A549 (cell line): ENCODE measurements around the gene UFSP1. TPM values are rescaled to one million over a fixed set of nuclear protein-coding genes. Genes with fewer than 3 reads are reported as not detected.

Source experiments
- ATAC-seq, 2 experiments: fragments of 200-7000 bp in 1 of 2; fragments of >200 bp in 1 of 2; cut with Nextera tagmentation in 1 of 2; cut with Tn5 transposase in 1 of 2; 3 replicates each; pipeline versions ENCODE4 v1.8.0 to v1.9.1; 2018 to 2020; ENCODE audit warnings: mild to moderate bottlenecking in 1 of 2, moderate library complexity in 1 of 2
- CTCF ChIA-PET: fragments of 300-600 bp; sonication (Branson Sonifier 250); formaldehyde crosslinking; extraction: SDS; loops from one replicate; lab custom pipeline; 2021; ENCODE audit warnings: antibody characterized with exemption, inconsistent platforms; lab: Yijun Ruan, JAX
- POLR2A ChIA-PET: fragments of 350-600 bp; formaldehyde crosslinking; extraction: SDS; loops from one replicate; lab custom pipeline; 2021; ENCODE audit warnings: antibody characterized with exemption, inconsistent platforms; lab: Yijun Ruan, JAX
- DNase-seq, 2 experiments: peaks; one replicate each; pipeline versions ENCODE4 v3.0.0 to v3.0.0-alpha.2; 2011 to 2016; ENCODE audit warnings: low read depth in 1 of 2, low spot score in 1 of 2
- FAIRE-seq: peaks from 2 replicates; lab custom pipeline; 2011; peaks lifted over from hg19 to GRCh38; lab: Jason Lieb, UNC
- H3K27ac ChIP-seq, 2 experiments: fragments of >200 bp; sonication (Bioruptor Twin); formaldehyde crosslinking; 3 replicates each; pipeline ENCODE4 v1.5.1; 2016 to 2017
- H3K4me1 ChIP-seq: fragments of >200 bp; sonication (Bioruptor Twin); formaldehyde crosslinking; 3 replicates; pipeline ENCODE4 v1.6.1; 2016
- H3K4me2 ChIP-seq: fragments of >200 bp; sonication (Bioruptor Twin); formaldehyde crosslinking; 3 replicates; pipeline ENCODE4 v1.6.1; 2016
- H3K4me3 ChIP-seq: fragments of >200 bp; sonication (Bioruptor Twin); formaldehyde crosslinking; 3 replicates; pipeline ENCODE4 v1.5.1; 2016
- H3K9me3 ChIP-seq: fragments of >200 bp; sonication (Bioruptor Twin); formaldehyde crosslinking; 3 replicates; pipeline ENCODE4 v1.6.1; 2016
- BHLHE40 ChIP-seq: IDR thresholded peaks from 2 replicates; pipeline ENCODE4 v1.6.1; 2012; ENCODE audit warnings: low read depth, low read length, inconsistent platforms
- CEBPB ChIP-seq, 2 experiments: fragments of >200 bp in 1 of 2; sonication (Bioruptor Twin) in 1 of 2; formaldehyde crosslinking in 1 of 2; IDR thresholded peaks; 2 replicates each; pipeline ENCODE4 v1.6.1; 2012 to 2016
- EHF ChIP-seq: fragments of 250-450 bp; sonication (Bioruptor Pico); IDR thresholded peaks from 2 replicates; pipeline ENCODE4 v1.5.0; 2020; ENCODE audit warnings: mild to moderate bottlenecking
- EP300 ChIP-seq, 2 experiments: fragments of >200 bp; sonication (Bioruptor Twin); formaldehyde crosslinking; IDR thresholded peaks; 2 replicates in 1 of 2; 3 replicates in 1 of 2; pipeline ENCODE4 v1.6.1; 2016 to 2017
- FOSL2 ChIP-seq, 2 experiments: fragments of 450-650 bp in 1 of 2; fragments of >200 bp in 1 of 2; sonication (Bioruptor Twin) in 1 of 2; formaldehyde crosslinking; IDR thresholded peaks; 2 replicates each; pipeline versions ENCODE4 v1.5.0 to v1.6.1; 2016 to 2020; ENCODE audit warnings: mild to moderate bottlenecking in 1 of 2, moderate library complexity in 1 of 2
- HEYL ChIP-seq: fragments of 250-450 bp; sonication (Bioruptor Pico); IDR thresholded peaks from 2 replicates; pipeline ENCODE4 v1.8.0; 2021; ENCODE audit warnings: mild to moderate bottlenecking, moderate library complexity
- HOXB5 ChIP-seq: fragments of 250-450 bp; sonication (Bioruptor Pico); IDR thresholded peaks from 2 replicates; pipeline ENCODE4 v1.5.0; 2020; ENCODE audit warnings: mild to moderate bottlenecking, moderate library complexity
- JUN ChIP-seq, 2 experiments: fragments of >200 bp; sonication (Bioruptor Twin); formaldehyde crosslinking; IDR thresholded peaks; 2 replicates in 1 of 2; 3 replicates in 1 of 2; pipeline ENCODE4 v1.6.1; 2016 to 2017
- KDM1A ChIP-seq: fragments of 200-600 bp; sonication (generic); IDR thresholded peaks from 2 replicates; pipeline ENCODE4 v1.6.1; 2016; ENCODE audit warnings: low read depth, mild to moderate bottlenecking
- MAFK ChIP-seq: fragments of 450-650 bp; IDR thresholded peaks from 2 replicates; pipeline ENCODE4 v1.6.1; 2014; ENCODE audit not compliant: partially characterized antibody
- NFE2L2 ChIP-seq: fragments of 150-350 bp; conservative IDR thresholded peaks from 2 replicates; pipeline ENCODE4 v1.6.1; 2014; ENCODE audit warnings: low read length
- NPAS2 ChIP-seq: fragments of 250-450 bp; sonication (Bioruptor Pico); IDR thresholded peaks from 2 replicates; pipeline ENCODE4 v1.8.0; 2022; ENCODE audit warnings: mild to moderate bottlenecking, moderate library complexity, borderline replicate concordance
- PHF8 ChIP-seq: fragments of 200-600 bp; sonication (generic); IDR thresholded peaks from 2 replicates; pipeline ENCODE4 v1.6.1; 2016; ENCODE audit warnings: low read depth, mild to moderate bottlenecking, antibody characterized with exemption, moderate library complexity, borderline replicate concordance
- TFCP2L1 ChIP-seq: fragments of 250-450 bp; sonication (Bioruptor Pico); IDR thresholded peaks from 2 replicates; pipeline ENCODE4 v1.5.0; 2021; ENCODE audit warnings: mild to moderate bottlenecking
- ZC3H11A ChIP-seq: fragments of 450-650 bp; IDR thresholded peaks from 2 replicates; pipeline ENCODE4 v1.6.1; 2014; ENCODE audit warnings: antibody characterized with exemption, mild to moderate bottlenecking
- ZSCAN20 ChIP-seq: fragments of 250-450 bp; sonication (Bioruptor Pico); IDR thresholded peaks from 2 replicates; pipeline ENCODE4 v1.8.0; 2022; ENCODE audit warnings: mild to moderate bottlenecking, moderate library complexity
- WGBS: methylation state at CpG from one replicate; pipeline ENCODE4 v1.1.6; 2017; ENCODE audit errors: missing lambda C conversion rate; 5-methylcytosine and 5-hydroxymethylcytosine counted together
- polyA plus RNA-seq, 4 experiments: library from polyadenylated mRNA; depleted of rRNA in 3 of 4; stranded (reverse); fragments of >200 nt; fragmentation: RNase III in 1 of 4; extraction: RNeasy Plus Mini Kit Qiagen cat#74134 plus additional on column Dnase treatment in 1 of 4; gene quantifications; 2 replicates in 3 of 4; 3 replicates in 1 of 4; pipeline ENCODE4 v1.2.3, GENCODE V29; 2011 to 2017
- TF ChIP-seq, protein P1 (sequence below): fragments of >200 bp; sonication (Bioruptor Twin); formaldehyde crosslinking; IDR thresholded peaks from 2 replicates; pipeline ENCODE4 v1.6.1; 2016
- TF ChIP-seq, protein P2 (sequence below): fragments of 200-600 bp; sonication (generic); IDR thresholded peaks from 2 replicates; pipeline ENCODE4 v1.6.1; 2016; ENCODE audit warnings: antibody characterized with exemption, mild to moderate bottlenecking, moderate library complexity
- TF ChIP-seq, protein P3 (sequence below): fragments of 450-650 bp; IDR thresholded peaks from 2 replicates; pipeline ENCODE4 v1.6.1; 2014; ENCODE audit warnings: antibody characterized with exemption
- TF ChIP-seq, protein P4 (sequence below): fragments of >200 bp; sonication (Bioruptor Twin); formaldehyde crosslinking; IDR thresholded peaks from 3 replicates; pipeline ENCODE4 v1.5.1; 2016
- TF ChIP-seq, protein P5 (sequence below): fragments of >200 bp; sonication (Bioruptor Twin); formaldehyde crosslinking; IDR thresholded peaks from 3 replicates; pipeline ENCODE4 v1.6.1; 2016
- TF ChIP-seq, protein P6 (sequence below): IDR thresholded peaks from 2 replicates; pipeline ENCODE4 v1.6.1; 2012; ENCODE audit warnings: low read depth, borderline replicate concordance
- TF ChIP-seq, protein P7 (sequence below): fragments of 250-450 bp; sonication (Bioruptor Pico); IDR thresholded peaks from 2 replicates; pipeline ENCODE4 v1.5.0; 2020; ENCODE audit warnings: low read depth, mild to moderate bottlenecking, moderate library complexity
- TF ChIP-seq, protein P8 (sequence below): IDR thresholded peaks from 2 replicates; pipeline ENCODE4 v1.6.1; 2012

UFSP1 gene
- polyA plus RNA-seq, 2 of the 4 experiments (the other 2 are of a cell fraction), result 1.9 to 6.9 TPM

DNA sequence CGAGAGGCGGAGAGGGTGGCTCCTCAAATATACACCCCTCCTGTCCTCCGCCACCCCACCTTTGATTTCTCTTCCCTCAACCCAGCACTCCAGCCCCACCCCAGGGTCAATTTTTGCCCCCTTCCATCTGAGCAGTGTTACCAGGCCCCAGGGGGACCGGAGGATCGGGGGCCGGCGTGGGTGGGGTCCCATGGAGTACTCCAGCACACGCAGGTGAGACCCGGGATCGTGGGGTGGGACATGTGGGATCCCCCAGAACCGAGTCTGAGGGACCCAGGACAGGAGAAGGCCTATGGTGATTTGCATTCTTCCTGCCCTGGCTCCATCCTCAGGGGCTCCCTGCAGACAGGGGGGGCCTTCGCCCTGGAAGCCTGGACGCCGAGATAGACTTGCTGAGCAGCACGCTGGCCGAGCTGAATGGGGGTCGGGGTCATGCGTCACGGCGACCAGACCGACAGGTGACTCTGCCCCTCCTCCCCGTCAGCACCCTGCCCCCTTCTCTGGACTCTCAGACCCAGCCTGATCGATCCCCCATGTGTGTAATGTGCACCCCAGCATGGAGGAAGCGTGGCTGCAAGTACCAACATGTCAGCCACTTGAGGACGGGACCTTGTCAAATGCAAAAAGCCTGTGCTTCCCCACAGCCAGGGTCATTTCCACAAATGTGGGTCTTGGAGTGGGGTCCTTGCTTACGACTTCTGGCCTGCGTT lies 21.6 kb downstream of the UFSP1 start:
- TF ChIP-seq, protein P1, sequence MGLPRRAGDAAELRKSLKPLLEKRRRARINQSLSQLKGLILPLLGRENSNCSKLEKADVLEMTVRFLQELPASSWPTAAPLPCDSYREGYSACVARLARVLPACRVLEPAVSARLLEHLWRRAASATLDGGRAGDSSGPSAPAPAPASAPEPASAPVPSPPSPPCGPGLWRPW, result no peak
- no peak for TF ChIP-seq NPAS2
- TF ChIP-seq, protein P2, sequence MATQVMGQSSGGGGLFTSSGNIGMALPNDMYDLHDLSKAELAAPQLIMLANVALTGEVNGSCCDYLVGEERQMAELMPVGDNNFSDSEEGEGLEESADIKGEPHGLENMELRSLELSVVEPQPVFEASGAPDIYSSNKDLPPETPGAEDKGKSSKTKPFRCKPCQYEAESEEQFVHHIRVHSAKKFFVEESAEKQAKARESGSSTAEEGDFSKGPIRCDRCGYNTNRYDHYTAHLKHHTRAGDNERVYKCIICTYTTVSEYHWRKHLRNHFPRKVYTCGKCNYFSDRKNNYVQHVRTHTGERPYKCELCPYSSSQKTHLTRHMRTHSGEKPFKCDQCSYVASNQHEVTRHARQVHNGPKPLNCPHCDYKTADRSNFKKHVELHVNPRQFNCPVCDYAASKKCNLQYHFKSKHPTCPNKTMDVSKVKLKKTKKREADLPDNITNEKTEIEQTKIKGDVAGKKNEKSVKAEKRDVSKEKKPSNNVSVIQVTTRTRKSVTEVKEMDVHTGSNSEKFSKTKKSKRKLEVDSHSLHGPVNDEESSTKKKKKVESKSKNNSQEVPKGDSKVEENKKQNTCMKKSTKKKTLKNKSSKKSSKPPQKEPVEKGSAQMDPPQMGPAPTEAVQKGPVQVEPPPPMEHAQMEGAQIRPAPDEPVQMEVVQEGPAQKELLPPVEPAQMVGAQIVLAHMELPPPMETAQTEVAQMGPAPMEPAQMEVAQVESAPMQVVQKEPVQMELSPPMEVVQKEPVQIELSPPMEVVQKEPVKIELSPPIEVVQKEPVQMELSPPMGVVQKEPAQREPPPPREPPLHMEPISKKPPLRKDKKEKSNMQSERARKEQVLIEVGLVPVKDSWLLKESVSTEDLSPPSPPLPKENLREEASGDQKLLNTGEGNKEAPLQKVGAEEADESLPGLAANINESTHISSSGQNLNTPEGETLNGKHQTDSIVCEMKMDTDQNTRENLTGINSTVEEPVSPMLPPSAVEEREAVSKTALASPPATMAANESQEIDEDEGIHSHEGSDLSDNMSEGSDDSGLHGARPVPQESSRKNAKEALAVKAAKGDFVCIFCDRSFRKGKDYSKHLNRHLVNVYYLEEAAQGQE, result no peak
- TF ChIP-seq HOXB5 (CRISPR knock-in tag), result no peak
- TF ChIP-seq NFE2L2, result no peak
- TF ChIP-seq BHLHE40, result no peak
- TF ChIP-seq ZSCAN20 (CRISPR knock-in tag), result no peak
- no peak for TF ChIP-seq KDM1A
- TF ChIP-seq, all 56 proteins: peak for 0
- Histone ChIP-seq H3K4me1 (peaks cover 22% of the 10 kb centered on the region), H3K4me3 (peak overlapping the region; percentile 69), H3K27ac (peak overlapping the region; percentile 95 to 98), H3K9me3 (no peaks in the 10 kb centered on the region), H3K4me2 (peak overlapping the region; percentile 80)
- FAIRE-seq, result no peak
- WGBS, result 65% methylated on average over 20 of the region's 27 CpGs
- DNase-seq, result no peak
- ChIA-PET CTCF (interaction anchor here (0.8 to 1.6 kb wide), 2 partner anchors 16 to 370 kb away, joined by 3 to 6 read pairs; partner anchors contain the start of gene SLC12A9), POLR2A (no interaction called here)
- ATAC-seq, result peak in 1 of 2 experiments; percentile 17; a peak in 3 of 6 replicates

DNA sequence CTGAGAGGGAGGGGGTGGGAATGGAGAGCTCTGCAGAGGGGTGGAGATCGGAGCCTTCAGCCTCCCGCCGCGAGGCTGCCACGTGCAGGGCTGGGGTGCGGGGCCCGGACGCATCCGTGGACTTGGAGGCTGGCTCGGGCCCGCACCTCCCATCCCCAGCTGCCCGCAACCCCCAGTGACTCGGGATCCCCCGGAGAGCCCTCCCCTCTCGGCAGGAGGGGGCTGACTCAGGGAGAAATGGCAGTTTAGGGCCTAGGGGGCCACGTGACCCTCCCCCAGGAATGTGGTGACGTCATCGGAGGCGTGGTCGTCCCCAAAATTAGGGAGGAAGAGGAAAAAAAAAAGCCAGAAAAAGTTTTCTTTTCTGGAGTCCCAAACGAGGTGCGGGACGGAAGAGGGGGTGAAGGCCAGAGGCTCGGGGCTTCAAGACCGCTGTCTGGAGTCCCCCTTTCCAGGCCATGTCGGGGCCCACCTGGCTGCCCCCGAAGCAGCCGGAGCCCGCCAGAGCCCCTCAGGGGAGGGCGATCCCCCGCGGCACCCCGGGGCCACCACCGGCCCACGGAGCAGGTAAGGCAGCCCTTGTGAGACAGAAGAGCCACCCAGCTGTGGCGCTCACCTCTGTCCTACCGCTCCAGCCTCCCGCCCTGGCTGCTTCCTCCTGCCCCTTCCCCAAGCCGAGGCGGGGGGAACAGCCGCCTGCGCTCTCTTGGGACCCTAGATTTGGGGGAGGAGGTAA lies 22.3 kb downstream of the UFSP1 start, which contains the start of gene TRIP6:
TRIP6 (plus strand) TSS at position 348 of the 736 bp plus-strand sequence; CDS start at position 459, 111 bp downstream.
- H3K4me2 ChIP-seq, result peak within 1 kb of the TSS; percentile 80
- H3K9me3 ChIP-seq, result no peaks in the 10 kb centered on the region
- peak within 1 kb of the TSS; percentile 95 to 98 for H3K27ac ChIP-seq
- 37% methylated on average over 29 of the region's 42 CpGs for WGBS
- ATAC-seq, result peak; percentile 69 to 82
- TF ChIP-seq PHF8 (peak; percentile 81; the same call in 1 of the 2 replicates), EP300 (IDR thresholded peaks at IDR 0.05) (no peak), MAFK (peak; percentile 53), EHF (CRISPR knock-in tag) (0 out of 2 replicates have a peak, but pooled peaks have one; percentile 59), CEBPB (IDR thresholded peaks at IDR 0.05) (0 out of 4 replicates have a peak, but pooled peaks of 1 of the 2 experiments have one; percentile 1), HEYL (CRISPR knock-in tag) (no peak), ZC3H11A (no peak), TFCP2L1 (CRISPR knock-in tag) (peak; percentile 49; the same call in 1 of the 2 replicates), FOSL2 (IDR thresholded peaks at IDR 0.05) (peak; percentile 18; the same call in 1 of the 2 replicates), FOSL2 (CRISPR knock-in tag; IDR thresholded peaks at IDR 0.05) (peak; percentile 95), JUN (IDR thresholded peaks at IDR 0.05) (peak; percentile 35 to 63; a peak in 2 of 5 replicates), NPAS2 (peak; percentile 81)
- TF ChIP-seq, protein P3, sequence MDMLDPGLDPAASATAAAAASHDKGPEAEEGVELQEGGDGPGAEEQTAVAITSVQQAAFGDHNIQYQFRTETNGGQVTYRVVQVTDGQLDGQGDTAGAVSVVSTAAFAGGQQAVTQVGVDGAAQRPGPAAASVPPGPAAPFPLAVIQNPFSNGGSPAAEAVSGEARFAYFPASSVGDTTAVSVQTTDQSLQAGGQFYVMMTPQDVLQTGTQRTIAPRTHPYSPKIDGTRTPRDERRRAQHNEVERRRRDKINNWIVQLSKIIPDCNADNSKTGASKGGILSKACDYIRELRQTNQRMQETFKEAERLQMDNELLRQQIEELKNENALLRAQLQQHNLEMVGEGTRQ, result peak; percentile 91
- TF ChIP-seq, protein P4, sequence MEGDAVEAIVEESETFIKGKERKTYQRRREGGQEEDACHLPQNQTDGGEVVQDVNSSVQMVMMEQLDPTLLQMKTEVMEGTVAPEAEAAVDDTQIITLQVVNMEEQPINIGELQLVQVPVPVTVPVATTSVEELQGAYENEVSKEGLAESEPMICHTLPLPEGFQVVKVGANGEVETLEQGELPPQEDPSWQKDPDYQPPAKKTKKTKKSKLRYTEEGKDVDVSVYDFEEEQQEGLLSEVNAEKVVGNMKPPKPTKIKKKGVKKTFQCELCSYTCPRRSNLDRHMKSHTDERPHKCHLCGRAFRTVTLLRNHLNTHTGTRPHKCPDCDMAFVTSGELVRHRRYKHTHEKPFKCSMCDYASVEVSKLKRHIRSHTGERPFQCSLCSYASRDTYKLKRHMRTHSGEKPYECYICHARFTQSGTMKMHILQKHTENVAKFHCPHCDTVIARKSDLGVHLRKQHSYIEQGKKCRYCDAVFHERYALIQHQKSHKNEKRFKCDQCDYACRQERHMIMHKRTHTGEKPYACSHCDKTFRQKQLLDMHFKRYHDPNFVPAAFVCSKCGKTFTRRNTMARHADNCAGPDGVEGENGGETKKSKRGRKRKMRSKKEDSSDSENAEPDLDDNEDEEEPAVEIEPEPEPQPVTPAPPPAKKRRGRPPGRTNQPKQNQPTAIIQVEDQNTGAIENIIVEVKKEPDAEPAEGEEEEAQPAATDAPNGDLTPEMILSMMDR, result no peak
- TF ChIP-seq, protein P5, sequence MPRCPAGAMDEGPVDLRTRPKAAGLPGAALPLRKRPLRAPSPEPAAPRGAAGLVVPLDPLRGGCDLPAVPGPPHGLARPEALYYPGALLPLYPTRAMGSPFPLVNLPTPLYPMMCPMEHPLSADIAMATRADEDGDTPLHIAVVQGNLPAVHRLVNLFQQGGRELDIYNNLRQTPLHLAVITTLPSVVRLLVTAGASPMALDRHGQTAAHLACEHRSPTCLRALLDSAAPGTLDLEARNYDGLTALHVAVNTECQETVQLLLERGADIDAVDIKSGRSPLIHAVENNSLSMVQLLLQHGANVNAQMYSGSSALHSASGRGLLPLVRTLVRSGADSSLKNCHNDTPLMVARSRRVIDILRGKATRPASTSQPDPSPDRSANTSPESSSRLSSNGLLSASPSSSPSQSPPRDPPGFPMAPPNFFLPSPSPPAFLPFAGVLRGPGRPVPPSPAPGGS, result peak; percentile 61; the same call in 1 of the 3 replicates
- TF ChIP-seq, protein P6, sequence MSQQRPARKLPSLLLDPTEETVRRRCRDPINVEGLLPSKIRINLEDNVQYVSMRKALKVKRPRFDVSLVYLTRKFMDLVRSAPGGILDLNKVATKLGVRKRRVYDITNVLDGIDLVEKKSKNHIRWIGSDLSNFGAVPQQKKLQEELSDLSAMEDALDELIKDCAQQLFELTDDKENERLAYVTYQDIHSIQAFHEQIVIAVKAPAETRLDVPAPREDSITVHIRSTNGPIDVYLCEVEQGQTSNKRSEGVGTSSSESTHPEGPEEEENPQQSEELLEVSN, result peak; percentile 69; the same call in 1 of the 2 replicates
- TF ChIP-seq, protein P7, sequence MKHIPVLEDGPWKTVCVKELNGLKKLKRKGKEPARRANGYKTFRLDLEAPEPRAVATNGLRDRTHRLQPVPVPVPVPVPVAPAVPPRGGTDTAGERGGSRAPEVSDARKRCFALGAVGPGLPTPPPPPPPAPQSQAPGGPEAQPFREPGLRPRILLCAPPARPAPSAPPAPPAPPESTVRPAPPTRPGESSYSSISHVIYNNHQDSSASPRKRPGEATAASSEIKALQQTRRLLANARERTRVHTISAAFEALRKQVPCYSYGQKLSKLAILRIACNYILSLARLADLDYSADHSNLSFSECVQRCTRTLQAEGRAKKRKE (CRISPR knock-in tag), result peak; percentile 57
- TF ChIP-seq, protein P8, sequence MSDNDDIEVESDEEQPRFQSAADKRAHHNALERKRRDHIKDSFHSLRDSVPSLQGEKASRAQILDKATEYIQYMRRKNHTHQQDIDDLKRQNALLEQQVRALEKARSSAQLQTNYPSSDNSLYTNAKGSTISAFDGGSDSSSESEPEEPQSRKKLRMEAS, result peak; percentile 93
- FAIRE-seq, result no peak
- H3K4me3 ChIP-seq, result peak within 1 kb of the TSS; percentile 69
- DNase-seq, result peak; percentile 79 to 93
- CTCF ChIA-PET, result interaction anchor here (1.0 to 1.6 kb wide), 2 partner anchors 10 to 16 kb away, joined by 3 to 6 read pairs; partner anchors contain the start of gene SLC12A9
- POLR2A ChIA-PET, result interaction anchor here (0.8 to 1.0 kb wide), 3 partner anchors 8 to 161 kb away, joined by 3 to 4 read pairs (median 3); partner anchors contain the start of genes POP7 and SRRT
- peaks cover 22% of the 10 kb centered on the region for H3K4me1 ChIP-seq
